NB4 (cell line): Measurements from ENCODE around the gene LEFTY2.
"Not testable (repeated sequence)": the region's sequence is repeated elsewhere in the genome, so short reads cannot be mapped to it uniquely, and the experiment has no call there.

ENCODE experiments used
- DNase-seq: peaks from one replicate; pipeline ENCODE4 v3.0.0; 2010; ENCODE audit warnings: low read depth
- H3K4me3 ChIP-seq: one replicate; pipeline ENCODE4 v1.5.1; 2011; ENCODE audit warnings: mild to moderate bottlenecking, low read depth, low read length, moderate library complexity
- MAX ChIP-seq: IDR thresholded peaks from 2 replicates; pipeline ENCODE4 v1.6.1; 2011; ENCODE audit warnings: low read depth, low read length
- MYC ChIP-seq: IDR thresholded peaks from 2 replicates; pipeline ENCODE4 v1.6.1; 2011; ENCODE audit warnings: low read depth, low read length
- POLR2A ChIP-seq: IDR thresholded peaks from 2 replicates; pipeline ENCODE4 v1.6.1; 2011; ENCODE audit warnings: mild to moderate bottlenecking; ENCODE audit not compliant: insufficient read length; ENCODE audit errors: extremely low read depth
- TF ChIP-seq, protein P1 (sequence below): IDR thresholded peaks from one replicate; pipeline ENCODE4 v1.5.1; 2012; ENCODE audit warnings: low read depth, low read length

LEFTY2 gene

DNA sequence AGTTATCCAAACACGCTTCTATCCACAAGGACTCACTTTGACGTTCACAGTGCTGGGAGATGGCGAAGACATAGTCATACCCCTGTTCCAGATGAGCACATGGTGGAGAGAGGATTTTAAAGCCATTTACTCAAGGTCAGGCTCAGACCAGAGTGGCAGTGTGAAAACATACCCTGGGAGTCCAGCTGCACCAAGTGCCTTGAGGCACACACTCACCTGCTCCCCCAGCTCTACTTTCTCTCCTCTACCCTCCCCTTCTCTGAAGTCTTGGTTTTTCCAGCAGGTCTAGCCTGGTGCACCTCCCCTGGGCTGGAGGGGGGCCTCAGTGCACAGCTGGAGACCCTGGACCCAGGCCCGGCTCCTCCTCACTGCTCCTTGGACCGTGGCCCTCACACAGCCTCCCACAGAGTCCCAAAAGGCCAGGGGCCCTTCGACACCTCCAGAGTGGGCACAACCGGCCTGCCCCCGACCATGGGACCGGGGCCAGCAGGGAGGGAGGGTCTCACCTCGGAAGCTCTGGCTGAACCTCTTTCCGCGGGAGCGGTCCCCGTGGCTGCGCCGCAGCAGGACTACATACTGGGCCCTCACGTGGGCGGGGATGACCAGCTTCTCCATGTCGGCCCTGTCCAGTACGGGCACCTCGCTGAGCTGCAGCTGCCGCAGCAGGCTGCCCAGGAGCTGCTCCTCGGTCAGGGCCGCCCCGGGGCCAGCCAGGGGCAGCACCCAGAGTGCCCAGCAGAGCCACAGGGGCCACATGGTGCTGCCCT lies 452 bp downstream of the LEFTY2 start:
- H3K4me3 ChIP-seq, result no peak overlapping the region
- TF ChIP-seq MYC (no peak), MAX (no peak), POLR2A (no peak)
- TF ChIP-seq, protein P1, sequence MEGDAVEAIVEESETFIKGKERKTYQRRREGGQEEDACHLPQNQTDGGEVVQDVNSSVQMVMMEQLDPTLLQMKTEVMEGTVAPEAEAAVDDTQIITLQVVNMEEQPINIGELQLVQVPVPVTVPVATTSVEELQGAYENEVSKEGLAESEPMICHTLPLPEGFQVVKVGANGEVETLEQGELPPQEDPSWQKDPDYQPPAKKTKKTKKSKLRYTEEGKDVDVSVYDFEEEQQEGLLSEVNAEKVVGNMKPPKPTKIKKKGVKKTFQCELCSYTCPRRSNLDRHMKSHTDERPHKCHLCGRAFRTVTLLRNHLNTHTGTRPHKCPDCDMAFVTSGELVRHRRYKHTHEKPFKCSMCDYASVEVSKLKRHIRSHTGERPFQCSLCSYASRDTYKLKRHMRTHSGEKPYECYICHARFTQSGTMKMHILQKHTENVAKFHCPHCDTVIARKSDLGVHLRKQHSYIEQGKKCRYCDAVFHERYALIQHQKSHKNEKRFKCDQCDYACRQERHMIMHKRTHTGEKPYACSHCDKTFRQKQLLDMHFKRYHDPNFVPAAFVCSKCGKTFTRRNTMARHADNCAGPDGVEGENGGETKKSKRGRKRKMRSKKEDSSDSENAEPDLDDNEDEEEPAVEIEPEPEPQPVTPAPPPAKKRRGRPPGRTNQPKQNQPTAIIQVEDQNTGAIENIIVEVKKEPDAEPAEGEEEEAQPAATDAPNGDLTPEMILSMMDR, result no peak
- DNase-seq, result no peak

DNA sequence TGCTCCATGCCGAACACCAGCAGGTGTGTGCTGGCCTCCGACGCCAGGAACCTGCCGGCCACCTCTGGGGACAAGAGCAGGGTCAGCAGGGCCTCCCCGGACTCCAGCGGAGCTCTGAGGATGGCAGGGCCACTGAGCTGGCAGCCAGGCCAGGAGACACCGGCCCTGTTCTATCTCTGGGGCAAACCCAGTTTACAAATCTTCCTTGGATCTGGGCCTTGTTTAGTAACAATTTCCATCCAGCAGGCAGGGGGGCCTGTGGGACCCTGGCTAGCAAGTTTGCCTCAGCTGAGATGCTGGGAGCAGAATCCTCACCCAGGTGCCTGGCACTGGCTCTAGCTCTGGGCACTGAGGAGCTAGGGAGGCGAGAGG lies 1.1 kb downstream of the LEFTY2 start:
- not testable (repeated sequence) for DNase-seq, H3K4me3 ChIP-seq

DNA sequence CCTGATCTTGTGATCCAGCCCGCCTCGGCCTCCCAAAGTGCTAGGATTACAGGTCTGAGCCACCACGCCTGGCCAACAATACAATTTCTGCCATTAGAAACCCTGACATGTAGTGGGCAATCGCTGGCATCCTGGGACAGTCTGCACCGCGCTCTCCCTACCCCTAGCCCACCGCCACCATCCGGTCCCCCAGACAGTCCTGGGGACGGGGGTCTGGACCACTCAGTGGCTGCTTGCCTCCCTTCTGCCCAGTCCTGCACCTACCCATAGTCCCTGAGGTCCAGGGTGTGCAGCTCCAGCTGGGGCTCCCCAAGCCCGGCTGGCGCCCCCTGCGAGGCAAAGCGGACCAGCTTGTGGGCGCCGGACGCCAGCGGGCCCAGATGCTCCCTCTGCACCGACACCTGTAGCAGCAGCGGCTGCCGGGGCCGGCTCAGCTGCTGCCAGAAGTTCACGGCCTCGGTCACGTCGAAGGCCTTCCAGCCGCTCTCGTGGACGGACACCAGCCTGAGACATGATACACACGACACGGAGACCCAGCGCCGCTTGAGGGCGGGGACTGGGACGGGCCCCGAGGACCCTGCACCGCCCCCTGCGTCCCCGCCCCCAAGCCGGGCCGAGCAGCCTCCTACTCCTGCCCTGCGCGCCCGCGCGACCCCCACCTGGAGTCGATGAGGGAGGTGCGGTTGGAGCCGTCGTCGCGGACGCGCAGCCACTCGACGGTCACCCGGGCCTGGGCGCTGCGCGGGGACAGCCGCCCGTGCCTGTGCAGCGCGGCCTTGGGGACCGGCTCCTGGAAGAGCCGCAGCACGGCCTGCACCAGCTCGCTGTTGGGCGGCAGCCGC lies 1.7 kb downstream of the LEFTY2 start:
- DNase-seq, result not testable (repeated sequence)

DNA sequence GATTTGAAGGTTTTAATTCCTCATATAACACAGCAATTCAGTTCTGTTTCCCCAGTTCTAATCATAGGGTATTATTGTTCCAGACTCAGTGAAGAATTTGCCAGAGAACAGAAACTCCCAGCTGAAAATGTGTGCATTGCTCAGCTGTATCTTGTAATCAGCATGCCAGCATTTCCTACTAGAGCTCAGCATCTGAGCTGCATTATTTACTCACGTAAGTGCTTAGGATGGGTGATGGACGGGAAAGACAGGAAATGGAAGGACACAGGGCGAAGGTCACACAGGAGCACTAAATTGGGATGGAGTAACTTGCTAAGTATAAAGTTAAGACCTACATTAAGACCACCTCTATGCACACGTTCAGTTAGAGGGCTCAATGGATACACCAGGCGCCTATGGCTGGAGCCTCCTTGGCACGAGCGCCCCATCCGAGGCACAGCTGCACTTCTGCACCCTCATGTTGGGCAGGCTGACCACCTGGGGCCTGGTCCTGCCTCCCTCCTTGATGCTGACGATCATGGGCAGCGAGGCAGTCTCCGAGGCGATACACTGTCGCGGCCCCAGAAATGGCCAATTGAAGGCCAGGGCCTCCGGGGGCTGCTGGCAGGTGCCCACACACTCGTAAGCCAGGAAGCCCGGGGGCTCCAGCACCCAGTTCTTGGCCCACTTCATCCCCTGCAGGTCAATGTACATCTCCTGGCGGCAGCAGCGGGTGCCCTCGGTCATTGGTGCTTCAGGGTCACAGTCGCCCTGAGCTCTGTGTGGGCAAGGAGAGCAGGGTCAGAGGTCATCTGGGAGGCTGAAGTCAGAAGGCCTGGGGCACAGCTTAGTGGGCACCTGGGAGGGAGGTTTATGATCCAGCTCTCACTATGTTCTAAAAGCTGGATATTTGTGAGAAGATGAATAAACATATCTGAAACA lies 3.7 kb downstream of the LEFTY2 start:
- DNase-seq, result no peak
- H3K4me3 ChIP-seq, result no peak overlapping the region
- TF ChIP-seq, protein P1, result no peak
- TF ChIP-seq POLR2A, result no peak

More for the DNA sequence above, 1.7 kb downstream of the LEFTY2 start:
- H3K4me3 ChIP-seq, result not testable (repeated sequence)

DNA sequence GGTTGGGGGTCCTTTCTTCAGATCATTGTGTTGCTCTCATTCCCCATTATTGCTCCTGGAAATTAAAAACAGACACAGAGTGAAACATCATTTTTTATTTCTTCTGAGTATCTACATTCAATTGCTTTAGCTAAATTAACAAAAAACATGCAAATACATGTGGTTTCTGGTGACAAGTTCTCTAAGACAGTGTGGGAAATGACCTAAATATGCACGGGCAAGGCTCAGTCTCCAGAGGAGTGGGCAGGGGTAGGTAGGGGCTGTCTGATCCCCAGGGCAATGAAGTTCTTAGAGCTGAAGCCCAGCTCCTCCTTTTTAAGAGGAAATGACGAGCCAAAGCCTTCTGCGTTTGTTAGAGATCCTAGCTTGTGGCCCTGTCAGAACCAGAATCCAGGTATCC lies 4.5 kb downstream of the LEFTY2 start:
- no peak overlapping the region for H3K4me3 ChIP-seq
- no peak for DNase-seq
- TF ChIP-seq MYC (no peak), POLR2A (no peak), MAX (no peak)
- TF ChIP-seq, protein P1, result no peak

DNA sequence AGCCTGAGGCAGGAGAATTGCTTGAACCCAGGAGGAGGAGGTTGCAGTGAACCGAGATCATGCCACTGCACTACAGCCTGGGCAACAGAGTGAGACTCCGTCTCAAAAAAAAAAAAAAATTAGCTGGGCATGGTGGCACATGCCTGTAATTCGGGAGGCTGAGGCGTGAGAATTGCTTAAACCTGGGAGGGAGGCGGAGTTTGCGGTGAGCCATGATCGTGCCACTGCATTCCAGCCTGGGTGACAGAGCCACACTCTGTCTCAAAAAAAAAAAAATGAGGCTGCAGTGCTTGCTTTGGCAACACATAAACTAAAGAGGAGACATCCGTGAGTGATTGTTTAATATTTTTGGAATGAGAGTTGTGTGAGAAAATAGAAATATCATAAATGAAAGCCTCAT lies 4.9 kb downstream of the LEFTY2 start:
- DNase-seq, H3K4me3 ChIP-seq: not testable (repeated sequence)

DNA sequence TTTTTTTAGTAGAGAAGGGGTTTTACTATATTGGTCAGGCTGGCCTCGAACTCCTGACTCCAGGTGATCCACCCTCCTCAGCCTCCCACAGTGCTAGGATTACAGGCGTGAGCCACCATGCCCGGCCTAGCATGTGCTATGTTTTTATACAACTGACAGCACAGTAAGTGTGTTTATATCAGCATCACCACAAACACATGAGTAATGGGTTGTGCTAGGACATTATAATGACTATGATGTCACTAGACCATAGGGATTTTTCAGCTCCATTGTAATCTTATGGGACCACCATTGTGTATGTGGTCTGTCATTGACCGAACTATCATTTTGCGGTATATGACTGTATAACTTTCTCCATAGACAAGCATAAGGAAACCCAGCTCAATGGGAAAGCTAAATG lies 6.3 kb downstream of the LEFTY2 start:
- no peak for TF ChIP-seq MAX
- no peak for TF ChIP-seq POLR2A
- no peak for TF ChIP-seq MYC
- TF ChIP-seq, protein P1, result no peak
- no peak overlapping the region for H3K4me3 ChIP-seq
- no peak for DNase-seq
